Left lobe of liver (tissue), 2 donors: ENCODE data around the gene DISC1. TPM values are rescaled to one million over a fixed set of nuclear protein-coding genes. Genes with fewer than 3 reads are reported as not detected.

Source experiments
- ATAC-seq: fragments of 200-7000 bp; cut with Tn5 transposase; one replicate; pipeline ENCODE4 v1.9.1; 2020; ENCODE audit warnings: mild to moderate bottlenecking, moderate library complexity
- DNase-seq: peaks from one replicate; pipeline ENCODE4 v3.0.0-alpha.2; 2020; ENCODE audit warnings: low spot score
- total RNA-seq: library from RNA; stranded (reverse); gene quantifications from one replicate; pipeline ENCODE4 v1.2.1, GENCODE V29; 2021
- donor health status: DM: no; HTN: no; CAD: no; lungs with moderate emphysema.
- donor health status: DM: no; HTN: yes; CAD: no.

DISC1 gene
- total RNA-seq, 1 donor from 2014 or later, result 1.8 TPM

- DNase-seq (no peak), ATAC-seq (no peak)
Measured at GRCh38 chr1:231921646-231922345, 295.2 kb downstream of the DISC1 start.

- no peak for ATAC-seq
Measured at GRCh38 chr1:231923491-231924041, 297.0 kb downstream of the DISC1 start.

GRCh38 chr1:231924180-231924579 lies 297.6 kb downstream of the DISC1 start:
- no peak for ATAC-seq
- no peak for DNase-seq

More at GRCh38 chr1:231923491-231924041, 297.0 kb downstream of the DISC1 start:
- DNase-seq, result no peak

GRCh38 chr1:231925864-231926263 lies 299.3 kb downstream of the DISC1 start:
- ATAC-seq, result no peak
- no peak for DNase-seq

- ATAC-seq, result no peak
Measured at GRCh38 chr1:231926340-231926739, 299.8 kb downstream of the DISC1 start.

GRCh38 chr1:231926933-231927332 lies 300.3 kb downstream of the DISC1 start:
- ATAC-seq (no peak), DNase-seq (no peak)

More at GRCh38 chr1:231926340-231926739, 299.8 kb downstream of the DISC1 start:
- no peak for DNase-seq

GRCh38 chr1:231927431-231927830 lies 300.8 kb downstream of the DISC1 start:
- DNase-seq (no peak), ATAC-seq (no peak)

- no peak for ATAC-seq
Measured at GRCh38 chr1:231929311-231929710, 302.7 kb downstream of the DISC1 start.

GRCh38 chr1:231930257-231930947 lies 303.8 kb downstream of the DISC1 start:
- ATAC-seq, result no peak

More at GRCh38 chr1:231929311-231929710, 302.7 kb downstream of the DISC1 start:
- no peak for DNase-seq

GRCh38 chr1:231931146-231931545 lies 304.6 kb downstream of the DISC1 start:
- ATAC-seq (no peak), DNase-seq (no peak)

More at GRCh38 chr1:231930257-231930947, 303.8 kb downstream of the DISC1 start:
- no peak for DNase-seq

GRCh38 chr1:231931846-231932454 lies 305.4 kb downstream of the DISC1 start:
- DNase-seq, result no peak
- no peak for ATAC-seq

- DNase-seq (no peak), ATAC-seq (no peak)
Measured at GRCh38 chr1:231933711-231934626, 307.4 kb downstream of the DISC1 start.

- DNase-seq (no peak), ATAC-seq (peak; percentile 45)
Measured at GRCh38 chr1:231934797-231935196, 308.2 kb downstream of the DISC1 start.

GRCh38 chr1:231935856-231936255 lies 309.3 kb downstream of the DISC1 start:
- ATAC-seq (no peak), DNase-seq (no peak)

- no peak for DNase-seq
- no peak for ATAC-seq
Measured at GRCh38 chr1:231936983-231937775, 310.6 kb downstream of the DISC1 start.

GRCh38 chr1:231938211-231938610 lies 311.6 kb downstream of the DISC1 start:
- DNase-seq (no peak), ATAC-seq (no peak)

- ATAC-seq (no peak), DNase-seq (no peak)
Measured at GRCh38 chr1:231938711-231939110, 312.1 kb downstream of the DISC1 start.

GRCh38 chr1:231939118-231939517 lies 312.5 kb downstream of the DISC1 start:
- ATAC-seq (no peak), DNase-seq (no peak)

- DNase-seq (no peak), ATAC-seq (no peak)
Measured at GRCh38 chr1:231940116-231940515, 313.5 kb downstream of the DISC1 start.

- ATAC-seq, result no peak
Measured at GRCh38 chr1:231940701-231941100, 314.1 kb downstream of the DISC1 start.

More at GRCh38 chr1:231940701-231941100, 314.1 kb downstream of the DISC1 start:
- no peak for DNase-seq
